ENCODE data around the gene PIGQ.
A peak's percentile ranks its signal among the peaks of the same experiment; 100 is the strongest.

PIGQ gene

GRCh38 chr16:606656-607307, 37.0 kb downstream of the PIGQ start:
- no peak for DNase-seq (ENCODE audit: low read depth in 3 of 3)

- DNase-seq (ENCODE audit: low read depth in 3 of 3), result peak; percentile 24 to 66 (median 53)
Observed at GRCh38 chr16:608019-608418, 38.3 kb downstream of the PIGQ start.

GRCh38 chr16:609316-609715, 39.5 kb downstream of the PIGQ start:
- no peak for DNase-seq (ENCODE audit: low read depth in 3 of 3)

- DNase-seq (ENCODE audit: low read depth in 3 of 3), result no peak
Observed at GRCh38 chr16:609984-610383, 40.2 kb downstream of the PIGQ start.

GRCh38 chr16:610513-611381, 41.0 kb downstream of the PIGQ start:
- DNase-seq (ENCODE audit: low read depth in 3 of 3), result peak; percentile 44 to 51 (median 50)

GRCh38 chr16:615122-615521, 45.4 kb downstream of the PIGQ start:
- DNase-seq (ENCODE audit: low read depth in 3 of 3), result no peak

- no peak for DNase-seq (ENCODE audit: low read depth in 3 of 3)
Observed at GRCh38 chr16:616733-617586, 47.2 kb downstream of the PIGQ start.

GRCh38 chr16:617855-618254, 48.1 kb downstream of the PIGQ start:
- no peak for DNase-seq (ENCODE audit: low read depth in 3 of 3)

- DNase-seq (ENCODE audit: low read depth in 3 of 3), result no peak
Observed at GRCh38 chr16:619476-620100, 49.8 kb downstream of the PIGQ start.

- no peak for DNase-seq (ENCODE audit: low read depth in 3 of 3)
Observed at GRCh38 chr16:620700-621525, 51.1 kb downstream of the PIGQ start.

- no peak for DNase-seq (ENCODE audit: low read depth in 3 of 3)
Observed at GRCh38 chr16:621526-622105, 51.8 kb downstream of the PIGQ start.

- no peak for DNase-seq (ENCODE audit: low read depth in 3 of 3)
Observed at GRCh38 chr16:622920-623280, 53.1 kb downstream of the PIGQ start.

- DNase-seq (ENCODE audit: low read depth in 3 of 3), result no peak
Observed at GRCh38 chr16:624526-625070, 54.8 kb downstream of the PIGQ start.

- DNase-seq (ENCODE audit: low read depth in 3 of 3), result no peak
Observed at GRCh38 chr16:625117-625976, 55.6 kb downstream of the PIGQ start.

GRCh38 chr16:625977-626765, 56.4 kb downstream of the PIGQ start:
- DNase-seq (ENCODE audit: low read depth in 3 of 3), result no peak

- DNase-seq (ENCODE audit: low read depth in 3 of 3), result no peak
Observed at GRCh38 chr16:626787-627453, 57.2 kb downstream of the PIGQ start.

GRCh38 chr16:627454-628239, 57.9 kb downstream of the PIGQ start:
- DNase-seq (ENCODE audit: low read depth in 3 of 3), result no peak
